Upper lobe of left lung (tissue), 4 donors: ENCODE results near the gene POLR2B.

Experiments used
- CTCF ChIP-seq, 6 experiments: fragments of 450-650 bp in 4 of 6; fragments of 200-600 bp in 2 of 6; sonication (generic) in 2 of 6; IDR thresholded peaks; one replicate each; pipeline ENCODE4 v1.5.1; 2016 to 2019; ENCODE audit warnings: antibody characterized with exemption in 6 of 6
- EP300 ChIP-seq, 4 donors: sonication (generic); formaldehyde crosslinking; IDR thresholded peaks; one replicate each; pipeline ENCODE4 v1.5.1; 2017; ENCODE audit warnings: antibody characterized with exemption in 4 of 4, control low read depth in 2 of 4
- POLR2A ChIP-seq, 4 donors: fragments of 450-650 bp; IDR thresholded peaks; one replicate each; pipeline ENCODE4 v1.5.1; 2016 to 2017; ENCODE audit warnings: antibody characterized with exemption in 4 of 4, mild to moderate bottlenecking in 2 of 4
- POLR2AphosphoS5 ChIP-seq, 2 donors: sonication (generic); formaldehyde crosslinking; IDR thresholded peaks; one replicate each; pipeline ENCODE4 v1.5.1; 2017; ENCODE audit warnings: antibody characterized with exemption in 2 of 2

- TF ChIP-seq POLR2A (IDR thresholded peaks at IDR 0.05) (no peak), POLR2AphosphoS5 (IDR thresholded peaks at IDR 0.05) (no peak), EP300 (IDR thresholded peaks at IDR 0.05) (no peak), CTCF (IDR thresholded peaks at IDR 0.05) (peak; percentile 40 to 87 (median 62))
These were observed 59.4 kb downstream of the POLR2B start for GRCh38 chr4:57037982-57038604.
